GM19324 (cell line): ENCODE measurements around the gene ZMPSTE24.
"Not testable (repeated sequence)": the region's sequence is repeated elsewhere in the genome, so short reads cannot be mapped to it uniquely, and the experiment has no call there.

ENCODE experiments used
- ATAC-seq: cut with Tn5 transposase; IDR thresholded peaks from one replicate; pipeline ENCODE4 v1.9.1; 2021; ENCODE audit warnings: mild to moderate bottlenecking, moderate library complexity; ENCODE audit not compliant: unreplicated experiment, low FRiP score

Gene ZMPSTE24

GRCh38 chr1:40257688-40258444 is at the start of gene ZMPSTE24:
ZMPSTE24 (plus strand) TSS chr1:40258236; CDS start chr1:40258272, 36 bp downstream.
- peak; percentile 95 for ATAC-seq

DNA sequence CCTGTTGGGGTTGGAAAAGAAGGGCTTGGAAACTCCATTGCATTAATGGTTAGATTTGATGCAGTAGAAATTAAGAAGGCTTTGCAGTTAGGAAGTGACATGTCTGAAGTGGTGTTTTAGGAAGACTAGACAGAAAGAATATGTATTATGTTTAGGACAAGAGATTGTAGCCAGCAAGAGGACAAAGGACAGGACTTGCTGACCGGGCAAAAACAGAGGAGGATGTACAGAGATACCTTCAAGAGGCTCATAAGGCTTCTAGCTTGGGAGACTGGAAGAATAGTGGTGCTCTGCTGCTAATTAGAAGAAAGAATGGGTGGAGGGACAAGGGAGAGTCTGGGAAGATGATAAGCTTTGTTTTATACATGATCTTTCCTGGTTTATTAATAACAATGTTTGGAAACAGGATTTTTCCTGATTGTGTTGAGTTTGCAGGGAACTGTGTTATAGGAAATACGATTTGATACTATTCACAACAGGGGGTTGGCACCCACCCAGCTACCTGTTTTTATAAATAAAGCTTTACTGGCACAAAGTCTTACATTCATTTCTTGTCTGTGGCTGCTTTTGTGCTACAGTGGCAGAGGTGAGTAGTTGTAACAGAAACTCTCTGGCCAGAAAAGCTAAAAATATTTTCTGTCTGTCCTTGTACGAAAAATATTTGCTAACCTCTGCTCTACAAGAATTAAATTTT is 47.4 kb upstream of the ZMPSTE24 start:
- ATAC-seq, result no peak

- no peak for ATAC-seq
Measured at GRCh38 chr1:40218333-40218732, 39.7 kb upstream of the ZMPSTE24 start.

- not testable (repeated sequence) for ATAC-seq
Measured at GRCh38 chr1:40221471-40221905, 36.5 kb upstream of the ZMPSTE24 start.

DNA sequence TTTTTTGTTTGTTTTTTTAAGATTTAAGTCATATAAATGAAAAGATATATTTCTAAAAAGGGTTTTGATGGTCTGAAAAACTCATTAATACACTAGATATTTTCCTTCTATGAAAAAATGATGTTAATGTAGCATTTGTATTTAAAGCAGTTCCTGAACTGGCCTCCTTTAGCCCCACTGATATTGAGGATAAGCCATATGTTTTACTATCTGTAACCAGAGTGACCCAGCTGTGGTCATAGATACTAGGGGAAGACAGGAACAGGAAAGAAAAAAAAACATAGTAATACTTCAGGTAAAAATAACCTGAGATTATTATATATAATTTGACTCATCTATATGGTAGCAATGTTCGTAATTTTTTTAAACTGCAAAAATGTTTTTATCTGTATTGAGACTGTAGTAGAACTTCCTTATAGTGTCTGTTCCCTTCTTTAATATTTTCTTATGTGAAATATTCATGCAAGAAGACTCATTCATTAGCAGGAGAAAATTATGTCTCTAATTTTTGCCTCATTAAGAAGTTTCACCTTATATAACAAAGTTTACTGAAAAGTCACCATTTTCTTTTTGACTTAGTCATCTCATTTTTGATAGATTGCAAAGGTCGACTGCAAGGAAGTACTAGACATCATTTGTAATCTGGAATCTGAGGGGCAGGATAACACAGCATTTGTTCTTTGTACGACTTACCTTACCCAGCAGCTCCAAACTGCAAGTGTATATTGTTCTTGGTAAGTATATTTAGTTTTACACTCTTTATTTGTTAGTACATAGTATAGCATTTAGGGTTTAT is 35.9 kb upstream of the ZMPSTE24 start:
- no peak for ATAC-seq

DNA sequence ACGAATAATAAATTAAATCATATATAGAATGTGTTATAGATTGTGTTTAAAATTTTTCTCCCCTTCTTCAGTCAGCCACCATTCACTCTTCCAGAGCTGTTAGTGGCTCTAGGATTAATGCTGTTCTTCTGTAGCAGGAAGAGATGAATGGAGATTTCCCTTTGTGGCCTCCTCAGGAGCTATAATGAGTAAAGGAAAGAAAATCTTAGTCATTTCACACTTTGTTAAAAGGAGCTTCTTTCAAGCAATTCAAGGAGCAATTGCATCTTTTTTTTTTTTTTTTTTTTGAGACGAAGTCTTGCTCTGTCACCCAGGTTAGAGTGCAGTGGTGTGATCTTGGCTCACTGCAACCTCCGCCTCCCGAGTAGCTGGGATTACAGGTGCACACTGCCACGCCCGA is 34.0 kb upstream of the ZMPSTE24 start:
- no peak for ATAC-seq

- ATAC-seq, result no peak
Measured at GRCh38 chr1:40226192-40226591, 31.8 kb upstream of the ZMPSTE24 start.

DNA sequence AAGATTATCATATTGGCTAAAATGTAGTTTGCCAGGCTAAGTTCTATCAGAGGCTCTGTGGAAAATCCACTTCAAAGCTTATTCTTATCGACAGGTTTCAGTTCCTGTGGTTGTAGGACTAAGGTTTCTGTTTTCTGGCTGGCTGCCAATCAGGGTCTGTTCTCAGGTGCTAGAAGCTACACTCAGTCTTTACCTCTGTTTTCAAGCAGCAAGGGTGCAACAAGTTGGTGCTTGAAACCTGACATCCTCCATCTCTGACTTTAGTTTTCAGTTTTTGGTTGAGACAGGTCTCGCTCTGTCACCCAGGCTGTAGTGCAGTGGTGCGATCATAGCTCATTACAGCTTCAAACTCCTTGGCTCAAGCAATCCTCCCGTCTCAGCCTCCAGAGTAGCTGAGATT is 25.6 kb upstream of the ZMPSTE24 start:
- ATAC-seq, result no peak

DNA sequence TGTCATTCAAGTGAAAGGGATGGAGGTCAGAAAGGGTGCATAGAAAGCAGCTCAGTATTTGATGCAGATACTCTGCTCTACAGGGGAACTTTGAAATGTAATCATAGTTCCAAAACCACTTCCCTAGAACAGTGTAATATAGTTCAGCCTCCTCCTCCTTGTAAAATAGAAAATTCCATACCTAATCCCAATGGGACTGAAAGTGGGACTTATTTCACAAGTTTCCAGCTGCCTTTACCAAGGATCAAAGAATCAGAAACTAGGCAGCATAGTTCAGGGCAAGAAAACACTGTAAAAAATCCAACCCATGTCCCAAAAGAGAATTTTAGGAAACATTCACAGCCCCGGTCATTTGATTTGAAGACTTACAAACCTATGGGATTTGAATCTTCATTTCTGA is 18.4 kb upstream of the ZMPSTE24 start:
- ATAC-seq, result no peak

DNA sequence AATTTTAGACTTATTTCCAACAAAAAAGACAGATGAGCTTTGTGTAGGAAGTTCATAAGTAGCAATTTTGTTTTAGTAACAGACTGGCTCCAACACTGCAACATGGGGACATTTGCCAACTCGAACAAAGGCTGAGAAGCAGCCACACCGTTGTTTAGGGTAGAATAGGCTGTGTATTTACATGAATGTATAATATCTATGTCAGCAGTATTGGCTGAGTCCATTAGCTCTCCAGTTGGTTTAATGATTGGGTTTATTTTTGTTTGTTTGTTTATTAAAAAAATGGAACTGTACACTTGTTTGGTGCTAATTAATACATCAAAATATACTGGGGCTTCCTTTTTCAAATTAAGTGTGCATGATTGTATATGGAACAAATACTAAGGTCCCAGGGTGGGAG is 17.6 kb upstream of the ZMPSTE24 start:
- ATAC-seq, result no peak

GRCh38 chr1:40241362-40241761 is 16.7 kb upstream of the ZMPSTE24 start:
- ATAC-seq, result no peak

GRCh38 chr1:40243351-40243750 is 14.7 kb upstream of the ZMPSTE24 start:
- ATAC-seq, result no peak

DNA sequence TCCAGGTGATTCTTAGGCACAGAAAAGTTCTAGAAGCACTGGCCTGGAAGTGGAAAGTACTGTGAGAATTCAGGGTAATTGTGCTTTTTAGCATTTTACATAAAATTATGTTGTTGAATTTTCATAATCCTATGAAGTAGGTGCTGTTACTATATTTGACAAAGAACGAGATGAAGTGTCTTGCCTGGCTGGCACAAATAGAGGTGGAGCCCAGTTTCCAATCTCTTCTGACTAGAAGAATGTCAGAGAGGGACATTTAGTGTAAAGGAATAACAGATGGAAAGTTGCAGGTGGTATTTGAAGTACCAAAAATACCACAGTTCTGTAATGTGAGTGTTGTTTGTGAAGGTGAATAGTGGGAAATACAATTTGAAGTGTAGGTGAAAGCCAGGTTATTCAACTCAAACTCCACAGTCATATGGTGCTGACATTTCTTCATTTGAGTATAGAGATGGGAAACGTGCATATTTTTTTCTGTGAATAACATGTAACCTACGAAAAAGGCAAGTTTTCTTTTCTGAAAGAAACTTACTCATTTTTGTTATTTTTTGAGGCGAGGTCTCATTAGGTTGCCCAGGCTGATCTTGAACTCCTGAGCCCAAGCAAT is 13.8 kb upstream of the ZMPSTE24 start:
- no peak for ATAC-seq

DNA sequence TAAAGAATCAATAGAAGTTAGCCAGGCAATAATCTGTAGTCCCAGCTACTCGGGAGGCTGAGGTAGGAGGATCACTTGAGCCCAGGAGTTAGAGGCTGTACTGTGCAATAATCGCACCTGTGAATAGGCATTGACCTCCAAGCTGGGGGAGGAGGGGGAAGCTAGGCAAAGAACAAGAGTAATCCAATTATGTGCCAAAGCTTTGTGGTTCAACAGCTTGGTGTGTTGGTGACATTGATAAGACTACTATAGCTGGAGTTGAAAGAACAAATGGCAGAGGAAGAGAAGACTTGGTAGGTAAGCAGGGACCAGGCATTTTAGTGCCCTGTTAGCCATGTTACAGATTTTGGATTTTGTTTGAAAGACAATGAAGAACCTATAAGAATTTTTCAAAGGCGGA is 12.3 kb upstream of the ZMPSTE24 start:
- no peak for ATAC-seq

- no peak for ATAC-seq
Measured at GRCh38 chr1:40247655-40248054, 10.4 kb upstream of the ZMPSTE24 start, which contains the start of gene TMCO2. TMCO2 (plus strand) TSS chr1:40247937; CDS start chr1:40247994, 57 bp downstream.

GRCh38 chr1:40248412-40248811 is 9.6 kb upstream of the ZMPSTE24 start:
- ATAC-seq, result no peak

GRCh38 chr1:40251456-40251855 is 6.6 kb upstream of the ZMPSTE24 start:
- no peak for ATAC-seq

DNA sequence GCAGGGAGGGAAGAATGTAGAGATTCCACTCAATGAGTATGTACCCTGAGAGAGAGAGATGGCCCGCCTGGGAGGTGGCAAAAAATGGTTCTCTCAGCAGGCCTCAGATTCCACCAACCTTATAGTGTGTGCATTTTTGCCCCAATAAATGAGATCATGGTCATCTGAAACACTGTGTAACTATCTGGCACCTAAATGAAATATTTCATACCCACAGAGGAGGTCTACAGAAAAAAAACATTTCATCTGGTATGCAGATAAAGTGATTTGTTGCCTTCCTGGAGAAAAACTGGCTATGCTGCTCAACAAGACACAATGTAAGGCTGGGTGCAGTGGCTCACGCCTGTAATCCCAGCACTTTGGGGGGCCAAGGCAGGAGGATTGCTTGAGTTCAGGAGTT is 5.4 kb upstream of the ZMPSTE24 start:
- ATAC-seq, result no peak

DNA sequence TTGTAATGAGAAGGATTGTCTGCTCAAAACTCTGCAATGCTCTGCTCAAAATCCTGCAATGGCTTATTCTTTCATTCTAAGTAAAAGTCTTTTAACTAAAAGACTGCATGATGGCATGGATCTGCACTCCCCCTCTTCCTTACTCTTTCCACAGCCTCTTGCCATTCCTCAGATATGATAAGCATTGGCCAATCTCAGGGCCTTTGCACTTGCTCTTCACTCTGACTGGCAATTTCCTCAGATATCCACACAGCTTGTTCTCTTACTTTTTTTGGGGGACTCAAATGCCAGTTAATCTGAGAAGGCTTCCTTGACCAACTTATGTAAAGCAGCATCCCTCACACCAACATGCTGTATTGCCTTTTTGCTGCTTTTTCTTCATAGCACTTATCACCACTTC is 2.8 kb upstream of the ZMPSTE24 start:
- no peak for ATAC-seq

DNA sequence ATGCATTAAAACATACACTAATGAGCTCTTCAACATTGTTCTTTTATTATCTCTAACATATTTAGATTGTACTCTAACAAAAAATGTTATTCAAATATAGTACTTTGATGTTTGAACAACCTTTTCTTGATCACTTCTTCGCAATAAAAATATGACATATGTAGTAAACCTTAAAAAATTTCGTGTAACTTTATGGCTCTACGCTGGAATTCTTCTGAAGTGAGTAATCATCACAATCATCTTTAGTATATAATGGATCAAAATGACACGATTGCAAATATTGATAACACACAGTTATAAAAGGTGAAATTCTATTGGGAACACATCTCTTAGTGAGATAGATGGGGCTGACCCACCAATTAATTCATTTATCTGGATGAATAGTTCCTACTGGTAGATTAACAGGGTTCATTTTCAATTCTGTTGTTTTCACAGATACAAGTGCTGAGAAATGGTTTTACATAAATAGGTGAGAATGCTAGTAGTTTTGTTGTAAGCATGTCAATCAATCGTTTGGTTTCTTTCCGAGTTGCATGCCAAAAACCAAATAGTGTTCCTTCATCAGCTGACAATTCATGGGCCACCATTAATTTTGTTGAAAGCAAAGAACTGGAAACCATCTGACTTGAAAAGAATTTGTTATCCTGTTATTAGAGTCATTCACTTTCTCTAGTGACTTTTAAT is 1.5 kb upstream of the ZMPSTE24 start:
- ATAC-seq, result no peak
